GM10266 (cell line): ENCODE results near the gene SPNS2.

ENCODE experiments used
- DNase-seq: peaks from one replicate; pipeline ENCODE4 v3.0.0; 2012; ENCODE audit errors: extremely low spot score
- TF ChIP-seq, protein P1 (sequence below): IDR thresholded peaks from 2 replicates; pipeline ENCODE4 v1.5.1; 2012; ENCODE audit warnings: mild to moderate bottlenecking, low read depth; ENCODE audit not compliant: control insufficient read depth, insufficient read depth; ENCODE audit errors: missing control alignments

The SPNS2 gene

DNA sequence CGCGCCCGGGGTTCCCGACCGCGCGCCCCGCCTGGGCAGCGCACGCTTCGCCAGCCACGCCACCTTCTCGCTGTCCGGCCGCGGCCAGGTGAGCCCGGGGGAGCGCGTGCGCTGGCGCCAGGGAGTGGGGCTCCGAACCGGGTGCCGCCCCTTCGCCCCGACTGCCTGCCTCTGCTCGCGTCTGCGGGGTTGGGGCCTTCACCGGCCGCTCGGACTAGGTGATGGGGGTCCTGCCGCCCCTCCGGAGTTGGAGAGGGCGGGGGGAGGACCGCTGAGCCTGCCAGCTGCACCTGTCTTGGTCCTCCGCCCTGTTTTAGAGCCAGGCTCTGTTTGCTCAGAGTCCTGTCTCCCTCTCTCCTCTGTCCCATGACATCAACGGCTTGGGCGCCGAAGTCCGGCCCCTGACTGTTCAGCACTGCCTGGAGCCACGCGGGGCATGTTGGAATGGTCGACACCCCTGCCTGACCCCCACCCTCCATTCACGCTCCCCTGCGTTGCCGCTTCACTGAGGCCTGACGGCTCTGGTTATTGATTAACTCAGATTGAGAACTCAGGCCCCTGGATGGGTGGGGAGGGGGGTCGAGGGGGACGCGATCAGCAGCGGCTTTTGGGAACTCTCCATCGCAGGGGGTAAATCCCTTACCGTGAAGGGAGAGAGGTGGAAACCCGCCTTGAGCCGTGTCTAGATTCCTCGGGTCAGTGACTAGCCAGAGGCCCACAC is 86.4 kb downstream of the SPNS2 start:
- TF ChIP-seq, protein P1, sequence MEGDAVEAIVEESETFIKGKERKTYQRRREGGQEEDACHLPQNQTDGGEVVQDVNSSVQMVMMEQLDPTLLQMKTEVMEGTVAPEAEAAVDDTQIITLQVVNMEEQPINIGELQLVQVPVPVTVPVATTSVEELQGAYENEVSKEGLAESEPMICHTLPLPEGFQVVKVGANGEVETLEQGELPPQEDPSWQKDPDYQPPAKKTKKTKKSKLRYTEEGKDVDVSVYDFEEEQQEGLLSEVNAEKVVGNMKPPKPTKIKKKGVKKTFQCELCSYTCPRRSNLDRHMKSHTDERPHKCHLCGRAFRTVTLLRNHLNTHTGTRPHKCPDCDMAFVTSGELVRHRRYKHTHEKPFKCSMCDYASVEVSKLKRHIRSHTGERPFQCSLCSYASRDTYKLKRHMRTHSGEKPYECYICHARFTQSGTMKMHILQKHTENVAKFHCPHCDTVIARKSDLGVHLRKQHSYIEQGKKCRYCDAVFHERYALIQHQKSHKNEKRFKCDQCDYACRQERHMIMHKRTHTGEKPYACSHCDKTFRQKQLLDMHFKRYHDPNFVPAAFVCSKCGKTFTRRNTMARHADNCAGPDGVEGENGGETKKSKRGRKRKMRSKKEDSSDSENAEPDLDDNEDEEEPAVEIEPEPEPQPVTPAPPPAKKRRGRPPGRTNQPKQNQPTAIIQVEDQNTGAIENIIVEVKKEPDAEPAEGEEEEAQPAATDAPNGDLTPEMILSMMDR = no peak
- no peak for DNase-seq

DNA sequence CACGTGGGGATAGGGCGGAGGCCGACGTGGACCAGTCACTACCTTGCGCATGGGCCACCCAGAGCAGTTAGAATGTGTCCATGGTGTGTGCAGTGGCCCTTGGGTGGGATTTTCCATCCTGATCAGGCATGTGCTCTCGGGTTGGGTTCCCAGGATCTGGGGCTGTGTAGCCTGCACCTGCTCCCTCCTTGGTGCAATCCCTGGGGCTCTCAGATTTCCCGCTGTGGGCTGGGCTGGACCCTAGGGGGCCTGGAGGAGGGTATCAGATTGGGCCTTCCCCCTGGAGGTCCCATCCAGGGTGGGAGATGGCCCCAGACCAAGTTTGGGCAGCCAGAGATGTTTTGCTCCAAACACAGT is 86.9 kb downstream of the SPNS2 start:
- TF ChIP-seq, protein P1 = no peak
- no peak for DNase-seq

DNA sequence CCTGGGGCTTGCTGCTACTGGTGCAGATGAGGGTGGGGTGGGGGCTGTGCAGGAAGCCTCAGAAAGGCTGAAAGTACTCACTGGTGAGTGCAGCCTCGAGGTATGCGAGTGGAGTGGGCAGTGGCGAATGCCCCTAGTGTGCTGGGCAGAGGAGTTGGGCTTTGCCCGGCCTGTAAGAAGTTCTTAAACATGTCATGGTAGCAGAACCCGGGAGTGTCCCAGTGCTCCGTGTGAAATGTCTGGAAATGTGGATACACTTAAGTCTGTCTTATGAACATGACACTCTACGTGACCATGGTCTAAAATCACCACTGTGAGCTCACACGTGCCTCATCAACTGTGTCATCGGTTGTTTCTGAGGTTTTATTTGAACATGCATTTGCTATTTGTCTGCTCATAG is 87.4 kb downstream of the SPNS2 start:
- no peak for DNase-seq

DNA sequence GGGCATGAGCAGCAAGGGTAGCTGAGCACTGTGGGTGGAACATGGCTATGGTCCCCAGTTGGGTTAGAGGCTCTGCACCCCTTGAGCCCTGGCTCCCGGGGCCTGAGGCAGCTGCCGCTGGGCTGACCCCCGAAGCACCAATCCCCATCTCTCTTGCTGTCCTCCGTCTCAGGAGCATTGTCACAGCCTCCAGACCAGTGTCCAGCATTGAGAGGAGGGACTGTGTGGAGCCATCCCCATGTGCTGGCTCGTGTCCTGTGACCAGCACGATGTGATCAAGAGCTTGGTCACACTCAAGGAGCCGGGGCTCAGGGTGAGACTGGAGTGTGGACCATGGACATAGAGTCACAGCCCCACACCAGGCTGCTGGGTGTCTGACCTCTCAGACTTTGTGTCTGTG is 88.5 kb downstream of the SPNS2 start:
- TF ChIP-seq, protein P1 = no peak

More for the DNA sequence above, 87.4 kb downstream of the SPNS2 start:
- TF ChIP-seq, protein P1 = no peak

DNA sequence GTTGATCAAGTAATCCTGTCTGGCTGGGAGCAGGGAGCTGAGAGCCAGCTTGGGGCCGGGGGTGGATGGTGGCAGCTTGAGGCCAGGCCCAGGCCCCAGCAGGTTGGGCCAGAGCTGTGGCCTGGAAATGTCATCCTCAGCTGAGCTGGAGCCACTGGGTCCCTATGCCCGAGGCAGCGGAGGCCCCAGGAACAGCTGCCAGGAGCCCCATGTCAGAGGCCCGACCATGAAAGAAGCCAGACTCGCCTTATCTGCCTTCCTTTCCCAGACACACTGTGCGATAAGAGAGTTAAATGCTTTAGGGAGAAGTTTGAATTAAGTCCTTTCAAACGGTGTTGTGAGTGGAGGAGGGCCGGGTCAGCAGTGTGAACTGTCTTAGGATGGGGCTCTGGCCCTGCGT is 89.1 kb downstream of the SPNS2 start:
- TF ChIP-seq, protein P1 = no peak
- DNase-seq = no peak

More for the DNA sequence above, 88.5 kb downstream of the SPNS2 start:
- DNase-seq = no peak

DNA sequence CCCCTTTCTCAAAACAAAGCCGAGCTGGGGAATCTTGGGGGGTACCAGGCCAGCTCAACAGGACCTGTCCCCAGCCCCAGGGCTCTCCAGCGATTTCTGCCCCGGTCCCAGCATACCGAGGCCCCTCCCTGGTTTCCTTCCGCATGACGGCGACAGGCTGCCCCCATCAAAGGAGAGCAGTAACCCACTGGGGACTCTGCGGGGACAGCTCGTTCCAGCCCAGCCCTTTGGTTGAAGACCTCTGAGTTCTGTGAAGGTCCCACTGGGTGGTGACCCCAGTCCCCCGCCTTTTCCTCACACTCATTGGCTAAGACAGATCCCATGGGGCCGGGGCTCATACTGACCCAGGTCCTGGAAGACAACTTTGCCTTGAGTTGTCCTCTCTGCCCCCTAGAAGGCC is 89.7 kb downstream of the SPNS2 start:
- DNase-seq = no peak
- TF ChIP-seq, protein P1 = no peak
